ENCODE measurements around the gene USHBP1.

USHBP1 gene

GRCh38 chr19:17286752-17287151 lies 22.2 kb upstream of the USHBP1 start:
- Histone ChIP-seq H3K79me2 (ENCODE audit: insufficient read depth, low read length) (no peaks in the 10 kb centered on the region), H3K27me3 (ENCODE audit: insufficient read depth, low read length) (no peaks in the 10 kb centered on the region), H4K20me1 (ENCODE audit: insufficient read depth, low read length) (no peaks in the 10 kb centered on the region), H2AFZ (ENCODE audit: low read length) (no peak overlapping the region), H3K27ac (ENCODE audit: low read depth, low read length, poor library complexity, severe bottlenecking) (no peak overlapping the region), H3F3A (ENCODE audit: insufficient read depth, low read length) (peaks cover 3% of the 10 kb centered on the region; the same call in 1 of the 2 replicates), H3K9me2 (ENCODE audit: low read depth, low read length) (no peaks in the 10 kb centered on the region), H3K9ac (ENCODE audit: low read length) (no peak overlapping the region), H3K4me1 (ENCODE audit: insufficient read depth, low read length, severe bottlenecking) (peaks cover 8% of the 10 kb centered on the region), H3K4me2 (ENCODE audit: low read length) (no peak overlapping the region), H3K9me3 (ENCODE audit: low read length) (no peaks in the 10 kb centered on the region), H3K4me3 (ENCODE audit: low read depth, low read length, poor library complexity, severe bottlenecking) (no peak overlapping the region), H3K36me3 (ENCODE audit: insufficient read depth, low read length) (peaks cover 43% of the 10 kb centered on the region)
- TF ChIP-seq CTCF (IDR thresholded peaks at IDR 0.05; ENCODE audit: low read length) (no peak), EZH2 (IDR thresholded peaks at IDR 0.05; ENCODE audit: borderline replicate concordance, low read length) (no peak)

GRCh38 chr19:17286263-17286662 lies 21.7 kb upstream of the USHBP1 start:
- Histone ChIP-seq H3K4me3 (ENCODE audit: low read depth, low read length, poor library complexity, severe bottlenecking) (no peak overlapping the region), H4K20me1 (ENCODE audit: insufficient read depth, low read length) (no peaks in the 10 kb centered on the region), H3K9me3 (ENCODE audit: low read length) (no peaks in the 10 kb centered on the region), H3F3A (ENCODE audit: insufficient read depth, low read length) (peaks cover 3% of the 10 kb centered on the region; the same call in 1 of the 2 replicates), H2AFZ (ENCODE audit: low read length) (no peak overlapping the region), H3K9ac (ENCODE audit: low read length) (no peak overlapping the region), H3K27me3 (ENCODE audit: insufficient read depth, low read length) (no peaks in the 10 kb centered on the region), H3K27ac (ENCODE audit: low read depth, low read length, poor library complexity, severe bottlenecking) (no peak overlapping the region), H3K9me2 (ENCODE audit: low read depth, low read length) (no peaks in the 10 kb centered on the region), H3K4me2 (ENCODE audit: low read length) (no peak overlapping the region), H3K79me2 (ENCODE audit: insufficient read depth, low read length) (no peaks in the 10 kb centered on the region), H3K4me1 (ENCODE audit: insufficient read depth, low read length, severe bottlenecking) (peaks cover 10% of the 10 kb centered on the region), H3K36me3 (ENCODE audit: insufficient read depth, low read length) (peaks cover 43% of the 10 kb centered on the region)
- no peak for TF ChIP-seq EZH2 (IDR thresholded peaks at IDR 0.05; ENCODE audit: borderline replicate concordance, low read length)

- no peak for TF ChIP-seq CTCF (IDR thresholded peaks at IDR 0.05; ENCODE audit: low read length)
- no peak for TF ChIP-seq EZH2 (IDR thresholded peaks at IDR 0.05; ENCODE audit: borderline replicate concordance, low read length)
- Histone ChIP-seq H3K27ac (ENCODE audit: low read depth, low read length, poor library complexity, severe bottlenecking) (no peak overlapping the region), H3K9me2 (ENCODE audit: low read depth, low read length) (no peaks in the 10 kb centered on the region), H3K4me2 (ENCODE audit: low read length) (no peak overlapping the region), H4K20me1 (ENCODE audit: insufficient read depth, low read length) (no peaks in the 10 kb centered on the region), H3K4me3 (ENCODE audit: low read depth, low read length, poor library complexity, severe bottlenecking) (no peak overlapping the region), H3K36me3 (ENCODE audit: insufficient read depth, low read length) (peaks cover 43% of the 10 kb centered on the region), H3K9ac (ENCODE audit: low read length) (no peak overlapping the region), H3K79me2 (ENCODE audit: insufficient read depth, low read length) (no peaks in the 10 kb centered on the region), H3K4me1 (ENCODE audit: insufficient read depth, low read length, severe bottlenecking) (peaks cover 16% of the 10 kb centered on the region), H3K27me3 (ENCODE audit: insufficient read depth, low read length) (no peaks in the 10 kb centered on the region), H3K9me3 (ENCODE audit: low read length) (no peaks in the 10 kb centered on the region), H3F3A (ENCODE audit: insufficient read depth, low read length) (peaks cover 3% of the 10 kb centered on the region; the same call in 1 of the 2 replicates), H2AFZ (ENCODE audit: low read length) (no peak overlapping the region)
Observed at GRCh38 chr19:17285415-17286135, 21.0 kb upstream of the USHBP1 start.

All from OCI-LY1 (cell line).